Fibroblast of lung (primary cell): ENCODE data around the gene NEK4. TPM values are rescaled to one million over a fixed set of nuclear protein-coding genes. Genes with fewer than 3 reads are reported as not detected.

Source experiments
- DNase-seq, 2 donors: peaks; one replicate each; pipeline versions ENCODE4 v3.0.0 to v3.0.0-alpha.2; 2010; ENCODE audit warnings: low read depth in 2 of 2
- H2AFZ ChIP-seq: 2 replicates; pipeline ENCODE4 v1.5.1; 2012; ENCODE audit warnings: low read length, control low read depth, inconsistent platforms
- H3K27ac ChIP-seq: 2 replicates; pipeline ENCODE4 v1.5.1; 2011; ENCODE audit warnings: low read length, control low read depth; ENCODE audit not compliant: insufficient read depth
- H3K27me3 ChIP-seq: 2 replicates; pipeline ENCODE4 v1.5.1; 2011; ENCODE audit warnings: mild to moderate bottlenecking, low read length; ENCODE audit not compliant: control insufficient read depth, insufficient read depth
- H3K36me3 ChIP-seq: 2 replicates; pipeline ENCODE4 v1.5.1; 2011; ENCODE audit warnings: low read length; ENCODE audit not compliant: control insufficient read depth, insufficient read depth
- H3K4me1 ChIP-seq: 2 replicates; pipeline ENCODE4 v1.5.1; 2011; ENCODE audit warnings: low read length; ENCODE audit not compliant: control insufficient read depth, insufficient read depth; ENCODE audit errors: extremely low read depth
- H3K4me2 ChIP-seq: 2 replicates; pipeline ENCODE4 v1.5.1; 2011; ENCODE audit warnings: low read length, control low read depth; ENCODE audit not compliant: insufficient read depth; ENCODE audit errors: extremely low read depth
- H3K4me3 ChIP-seq, 4 experiments: fragments of 200-600 bp in 1 of 4; sonication (generic) in 1 of 4; replicated peaks in 1 of 4; 2 replicates each; pipeline ENCODE4 v1.5.1; 2011 to 2016; ENCODE audit warnings: low read length in 4 of 4, low read depth in 3 of 4, mild to moderate bottlenecking in 3 of 4, control low read depth in 2 of 4, inconsistent platforms in 1 of 4, mixed read lengths in 1 of 4; ENCODE audit not compliant: insufficient read depth in 1 of 4; ENCODE audit errors: control extremely low read depth in 1 of 4
- H3K79me2 ChIP-seq: 2 replicates; pipeline ENCODE4 v1.5.1; 2012; ENCODE audit warnings: mild to moderate bottlenecking, low read length, inconsistent platforms; ENCODE audit not compliant: control insufficient read depth, insufficient read depth
- H3K9ac ChIP-seq: 2 replicates; pipeline ENCODE4 v1.5.1; 2011; ENCODE audit warnings: mild to moderate bottlenecking, low read length, control low read depth; ENCODE audit not compliant: insufficient read depth
- H3K9me3 ChIP-seq: 2 replicates; pipeline ENCODE4 v1.5.1; 2012; ENCODE audit warnings: low read depth, low read length; ENCODE audit not compliant: control insufficient read depth, insufficient read depth
- H4K20me1 ChIP-seq: 2 replicates; pipeline ENCODE4 v1.5.1; 2011; ENCODE audit warnings: low read length; ENCODE audit not compliant: control insufficient read depth, insufficient read depth; ENCODE audit errors: extremely low read depth
- CTCF ChIP-seq, 2 donors: IDR thresholded peaks in 1 of 2; conservative IDR thresholded peaks in 1 of 2; 1 replicate in 1 of 2; 2 replicates in 1 of 2; pipeline ENCODE4 v1.5.1; 2011 to 2012; ENCODE audit warnings: low read length in 2 of 2, control low read depth in 1 of 2, inconsistent platforms in 1 of 2, low read depth in 1 of 2, mild to moderate bottlenecking in 1 of 2
- EZH2 ChIP-seq: IDR thresholded peaks from 2 replicates; pipeline ENCODE4 v1.5.1; 2012; ENCODE audit warnings: low read length, control low read depth, mild to moderate bottlenecking; ENCODE audit errors: missing control alignments
- polyA plus RNA-seq, 2 donors: library from polyadenylated mRNA; depleted of rRNA in 1 of 2; stranded (reverse) in 1 of 2; unstranded in 1 of 2; fragments of >200 nt; gene quantifications; 2 replicates each; pipeline ENCODE4 v1.2.1, GENCODE V29; 2011 to 2012; ENCODE audit warnings: missing spikeins in 1 of 2
- total RNA-seq: library from RNA; depleted of rRNA; stranded (reverse); fragments of >200 nt; gene quantifications from 2 replicates; pipeline ENCODE4 v1.2.1, GENCODE V29; 2014

Gene NEK4
- total and polyA plus RNA-seq, 2 donors (not counting 1 experiment from before 2014, with no cell fraction given) = 16.0 to 24.9 TPM

- Histone ChIP-seq H3K27ac (no peak overlapping the region), H3K27me3 (no peaks in the 10 kb centered on the region), H3K36me3 (no peaks in the 10 kb centered on the region), H4K20me1 (no peaks in the 10 kb centered on the region), H3K4me1 (no peaks in the 10 kb centered on the region), H3K79me2 (no peaks in the 10 kb centered on the region), H3K9me3 (no peaks in the 10 kb centered on the region), H2AFZ (no peak overlapping the region), H3K9ac (no peak overlapping the region), H3K4me2 (no peak overlapping the region), H3K4me3 (no peak overlapping the region)
- no peak for DNase-seq
- TF ChIP-seq EZH2 = no peak
- TF ChIP-seq CTCF (conservative IDR thresholded peaks at IDR 0.05 in 1 of 2, IDR thresholded peaks at IDR 0.05 in 1 of 2; ENCODE audit: low read depth in 1 of 2, low read length in 2 of 2) = no peak
Observed at GRCh38 chr3:52721730-52722008, 49.1 kb downstream of the NEK4 start.

GRCh38 chr3:52721002-52721729, 49.6 kb downstream of the NEK4 start:
- Histone ChIP-seq H3K9ac (no peak overlapping the region), H3K79me2 (no peaks in the 10 kb centered on the region), H3K4me3 (no peak overlapping the region), H3K9me3 (no peaks in the 10 kb centered on the region), H4K20me1 (no peaks in the 10 kb centered on the region), H3K27me3 (no peaks in the 10 kb centered on the region), H3K4me1 (no peaks in the 10 kb centered on the region), H2AFZ (no peak overlapping the region), H3K27ac (no peak overlapping the region), H3K4me2 (no peak overlapping the region), H3K36me3 (no peaks in the 10 kb centered on the region)
- TF ChIP-seq EZH2 (no peak), CTCF (conservative IDR thresholded peaks at IDR 0.05 in 1 of 2, IDR thresholded peaks at IDR 0.05 in 1 of 2; ENCODE audit: low read depth in 1 of 2, low read length in 2 of 2) (no peak)
- no peak for DNase-seq

GRCh38 chr3:52719618-52720017, 51.1 kb downstream of the NEK4 start:
- no peaks in the 10 kb centered on the region for H3K9me3 ChIP-seq
- H3K4me1 ChIP-seq = no peaks in the 10 kb centered on the region
- TF ChIP-seq EZH2 = no peak

More at GRCh38 chr3:52719618-52720017, 51.1 kb downstream of the NEK4 start:
- Histone ChIP-seq H3K79me2 (no peaks in the 10 kb centered on the region), H3K9ac (no peak overlapping the region), H3K4me3 (no peak overlapping the region), H4K20me1 (no peaks in the 10 kb centered on the region), H3K36me3 (no peaks in the 10 kb centered on the region), H3K27me3 (no peaks in the 10 kb centered on the region), H3K27ac (no peak overlapping the region), H3K4me2 (no peak overlapping the region), H2AFZ (no peak overlapping the region)
- DNase-seq = no peak
